ENCODE results near the gene DUS1L. TPM values are rescaled to one million over a fixed set of nuclear protein-coding genes. Genes with fewer than 3 reads are reported as not detected.

The DUS1L gene
- polyA plus RNA-seq, 1 of the 3 experiments (the other 2 are of a cell fraction) = 163 TPM

- H4K20me1 ChIP-seq (ENCODE audit: insufficient read depth) = 0 out of 2 replicates have a peak, but pooled peaks cover under 1% of the 10 kb centered on the region
- CTCF ChIA-PET = interaction anchor here (1.4 to 4.3 kb wide), 4 partner anchors 9 to 70 kb away, joined by 4 to 22 read pairs (median 4); partner anchors contain the start of gene FASN
- H3K9ac ChIP-seq = no peak overlapping the region
- no peaks in the 10 kb centered on the region for H3F3A ChIP-seq (replicated peaks; ENCODE audit: insufficient read depth)
- H3K27me3 ChIP-seq (ENCODE audit: insufficient read depth) = no peaks in the 10 kb centered on the region
- H3K4me1 ChIP-seq (ENCODE audit: control insufficient read depth in 1 of 2, insufficient read depth in 2 of 2, low read depth in 1 of 2, low read length in 1 of 2) = no peaks in the 10 kb centered on the region
- no peaks in the 10 kb centered on the region for H3K9me2 ChIP-seq
- no peak overlapping the region; a peak in 1 of 4 replicates for H3K27ac ChIP-seq (ENCODE audit: low read depth in 2 of 2, low read length in 1 of 2)
- no peak overlapping the region for H3K4me3 ChIP-seq (ENCODE audit: low read depth in 2 of 2, low read length in 1 of 2)
- TF ChIP-seq POLR2AphosphoS5 (IDR thresholded peaks at IDR 0.05; ENCODE audit: low read depth, low read length) (no peak), EZH2phosphoT487 (IDR thresholded peaks at IDR 0.05; ENCODE audit: borderline replicate concordance, low read depth) (no peak), SIN3A (IDR thresholded peaks at IDR 0.05; ENCODE audit: borderline replicate concordance, low read depth, low read length) (no peak), EP300 (IDR thresholded peaks at IDR 0.05; ENCODE audit: borderline replicate concordance in 1 of 2, low read depth in 1 of 2, low read length in 1 of 2) (no peak), CTCF (IDR thresholded peaks at IDR 0.05) (no peak), MXI1 (IDR thresholded peaks at IDR 0.05; ENCODE audit: low read depth, low read length) (no peak), GATA2 (CRISPR knock-in tag; IDR thresholded peaks at IDR 0.05) (no peak), GABPA (IDR thresholded peaks at IDR 0.05; ENCODE audit: low read depth) (no peak), REST (IDR thresholded peaks at IDR 0.05; ENCODE audit: low read depth, low read length) (no peak), TCF12 (IDR thresholded peaks at IDR 0.05) (no peak), ZBTB33 (IDR thresholded peaks at IDR 0.05; ENCODE audit: borderline replicate concordance, low read depth) (no peak)
- no peak overlapping the region for H3K4me2 ChIP-seq
- POLR2A ChIA-PET = interaction anchor here (1.0 to 1.8 kb wide), 2 partner anchors 9 to 14 kb away, joined by 4 to 5 read pairs; no protein-coding TSS in a partner anchor
- no peaks in the 10 kb centered on the region for H3K9me3 ChIP-seq
- peaks cover 6% of the 10 kb centered on the region; the same call in 1 of the 2 replicates for H3K79me2 ChIP-seq (ENCODE audit: insufficient read depth)
- H2AFZ ChIP-seq (ENCODE audit: low read depth) = no peak overlapping the region
- DNase-seq = no peak
- H3K36me3 ChIP-seq (replicated peaks in 1 of 2; ENCODE audit: control insufficient read depth in 1 of 2, insufficient read depth in 2 of 2, low read length in 1 of 2) = peaks cover 30 to 94% of the 10 kb centered on the region in 2 experiments
- 94% methylated on average over 17 of the region's 29 CpGs for WGBS (ENCODE audit: low lambda C conversion rate)
These were observed 24.3 kb upstream of the DUS1L start for GRCh38 chr17:82089723-82090548.
